ENCODE results near the gene SMYD1.

Gene SMYD1

GRCh38 chr2:88123164-88123974, 55.7 kb downstream of the SMYD1 start:
- DNase-seq (ENCODE audit: low spot score): no peak

- no peak for DNase-seq (ENCODE audit: low spot score)
Measured at GRCh38 chr2:88123975-88124917, 56.6 kb downstream of the SMYD1 start.

- no peak for DNase-seq (ENCODE audit: low spot score)
Measured at GRCh38 chr2:88125344-88125923, 57.8 kb downstream of the SMYD1 start.

- no peak for DNase-seq (ENCODE audit: low spot score)
Measured at GRCh38 chr2:88125924-88126771, 58.5 kb downstream of the SMYD1 start.

- DNase-seq (ENCODE audit: low spot score): no peak
Measured at GRCh38 chr2:88126772-88127637, 59.4 kb downstream of the SMYD1 start.

- no peak for DNase-seq (ENCODE audit: low spot score)
Measured at GRCh38 chr2:88127638-88127887, 59.9 kb downstream of the SMYD1 start.

GRCh38 chr2:88127888-88128653, 60.4 kb downstream of the SMYD1 start, which contains the start of gene FABP1:
Gene FABP1 (minus strand): TSS chr2:88128062. CDS start chr2:88128017, 45 bp downstream.
- no peak for DNase-seq (ENCODE audit: low spot score)

- no peak for DNase-seq (ENCODE audit: low spot score)
Measured at GRCh38 chr2:88128654-88129312, 61.2 kb downstream of the SMYD1 start.

GRCh38 chr2:88129313-88129959, 61.8 kb downstream of the SMYD1 start:
- no peak for DNase-seq (ENCODE audit: low spot score)

- no peak for DNase-seq (ENCODE audit: low spot score)
Measured at GRCh38 chr2:88131201-88131998, 63.8 kb downstream of the SMYD1 start.

GRCh38 chr2:88131999-88132368, 64.4 kb downstream of the SMYD1 start:
- no peak for DNase-seq (ENCODE audit: low spot score)

GRCh38 chr2:88133875-88134274, 66.2 kb downstream of the SMYD1 start:
- no peak for DNase-seq (ENCODE audit: low spot score)

- DNase-seq (ENCODE audit: low spot score): no peak
Measured at GRCh38 chr2:88136817-88137216, 69.2 kb downstream of the SMYD1 start.

- no peak for DNase-seq (ENCODE audit: low spot score)
Measured at GRCh38 chr2:88137833-88138232, 70.2 kb downstream of the SMYD1 start.

GRCh38 chr2:88139203-88139702, 71.6 kb downstream of the SMYD1 start:
- no peak for DNase-seq (ENCODE audit: low spot score)

GRCh38 chr2:88139804-88140203, 72.2 kb downstream of the SMYD1 start:
- DNase-seq (ENCODE audit: low spot score): no peak

GRCh38 chr2:88141952-88142351, 74.3 kb downstream of the SMYD1 start:
- no peak for DNase-seq (ENCODE audit: low spot score)

- DNase-seq (ENCODE audit: low spot score): no peak
Measured at GRCh38 chr2:88144271-88144670, 76.6 kb downstream of the SMYD1 start.
